Measurements from ENCODE around the gene CTNNAL1.

CTNNAL1 gene

GRCh38 chr9:108919517-108919916 lies 93.8 kb downstream of the CTNNAL1 start:
- TF ChIP-seq CTCF (IDR thresholded peaks at IDR 0.05; ENCODE audit: control insufficient read depth, extremely low read depth, insufficient read depth), result no peak
- no peak for DNase-seq (ENCODE audit: low read depth)
- no peak overlapping the region for H3K4me3 ChIP-seq (ENCODE audit: low read depth, low read length)

- no peak overlapping the region for H3K4me3 ChIP-seq (ENCODE audit: low read depth, low read length)
- TF ChIP-seq CTCF (IDR thresholded peaks at IDR 0.05; ENCODE audit: control insufficient read depth, extremely low read depth, insufficient read depth), result no peak
- no peak for DNase-seq (ENCODE audit: low read depth)
Observed at GRCh38 chr9:108913391-108913790, 99.9 kb downstream of the CTNNAL1 start.

GRCh38 chr9:108911820-108912219 lies 101.5 kb downstream of the CTNNAL1 start:
- no peak for DNase-seq (ENCODE audit: low read depth)
- no peak overlapping the region for H3K4me3 ChIP-seq (ENCODE audit: low read depth, low read length)
- no peak for TF ChIP-seq CTCF (IDR thresholded peaks at IDR 0.05; ENCODE audit: control insufficient read depth, extremely low read depth, insufficient read depth)

GRCh38 chr9:108910914-108911313 lies 102.4 kb downstream of the CTNNAL1 start:
- H3K4me3 ChIP-seq (ENCODE audit: low read depth, low read length), result no peak overlapping the region
- no peak for DNase-seq (ENCODE audit: low read depth)
- no peak for TF ChIP-seq CTCF (IDR thresholded peaks at IDR 0.05; ENCODE audit: control insufficient read depth, extremely low read depth, insufficient read depth)

- no peak for DNase-seq (ENCODE audit: low read depth)
- no peak overlapping the region for H3K4me3 ChIP-seq (ENCODE audit: low read depth, low read length)
- TF ChIP-seq CTCF (IDR thresholded peaks at IDR 0.05; ENCODE audit: control insufficient read depth, extremely low read depth, insufficient read depth), result no peak
Observed at GRCh38 chr9:108910402-108910801, 102.9 kb downstream of the CTNNAL1 start.

- no peak overlapping the region for H3K4me3 ChIP-seq (ENCODE audit: low read depth, low read length)
- DNase-seq (ENCODE audit: low read depth), result no peak
- TF ChIP-seq CTCF (IDR thresholded peaks at IDR 0.05; ENCODE audit: control insufficient read depth, extremely low read depth, insufficient read depth), result no peak
Observed at GRCh38 chr9:108905494-108905893, 107.8 kb downstream of the CTNNAL1 start.

- H3K4me3 ChIP-seq (ENCODE audit: low read depth, low read length), result no peak overlapping the region
- no peak for TF ChIP-seq CTCF (IDR thresholded peaks at IDR 0.05; ENCODE audit: control insufficient read depth, extremely low read depth, insufficient read depth)
- DNase-seq (ENCODE audit: low read depth), result no peak
Observed at GRCh38 chr9:108904161-108904560, 109.1 kb downstream of the CTNNAL1 start.
